HG02970 (cell line): ENCODE measurements around the gene SIM1.

ENCODE experiments used
- ATAC-seq: cut with Tn5 transposase; IDR thresholded peaks from one replicate; pipeline ENCODE4 v1.9.1; 2021; ENCODE audit warnings: mild to moderate bottlenecking, moderate library complexity, moderate number of reproducible peaks; ENCODE audit not compliant: unreplicated experiment, low FRiP score

SIM1 gene

GRCh38 chr6:100433726-100434435 is 30.8 kb downstream of the SIM1 start:
- no peak for ATAC-seq

GRCh38 chr6:100432136-100432535 is 32.6 kb downstream of the SIM1 start:
- no peak for ATAC-seq

GRCh38 chr6:100430962-100431361 is 33.8 kb downstream of the SIM1 start:
- no peak for ATAC-seq

GRCh38 chr6:100427452-100427851 is 37.3 kb downstream of the SIM1 start:
- no peak for ATAC-seq

GRCh38 chr6:100426744-100427338 is 37.9 kb downstream of the SIM1 start:
- no peak for ATAC-seq

- ATAC-seq, result no peak
Measured at GRCh38 chr6:100426241-100426640, 38.5 kb downstream of the SIM1 start.

- ATAC-seq, result no peak
Measured at GRCh38 chr6:100420711-100421110, 44.0 kb downstream of the SIM1 start.

GRCh38 chr6:100417036-100417435 is 47.7 kb downstream of the SIM1 start:
- ATAC-seq, result no peak

- ATAC-seq, result no peak
Measured at GRCh38 chr6:100415768-100416167, 49.0 kb downstream of the SIM1 start.

- no peak for ATAC-seq
Measured at GRCh38 chr6:100412872-100413271, 51.8 kb downstream of the SIM1 start.

GRCh38 chr6:100404051-100404450 is 60.7 kb downstream of the SIM1 start:
- ATAC-seq, result no peak

- no peak for ATAC-seq
Measured at GRCh38 chr6:100393493-100393892, 71.2 kb downstream of the SIM1 start.

GRCh38 chr6:100392423-100392822 is 72.3 kb downstream of the SIM1 start:
- no peak for ATAC-seq

- ATAC-seq, result no peak
Measured at GRCh38 chr6:100388868-100389519, 75.7 kb downstream of the SIM1 start.

- ATAC-seq, result no peak
Measured at GRCh38 chr6:100382767-100383195, 81.9 kb downstream of the SIM1 start.

- ATAC-seq, result no peak
Measured at GRCh38 chr6:100382031-100382430, 82.7 kb downstream of the SIM1 start.

- ATAC-seq, result no peak
Measured at GRCh38 chr6:100381111-100381510, 83.6 kb downstream of the SIM1 start.

GRCh38 chr6:100379386-100379785 is 85.3 kb downstream of the SIM1 start:
- ATAC-seq, result no peak

- no peak for ATAC-seq
Measured at GRCh38 chr6:100378576-100378975, 86.1 kb downstream of the SIM1 start.

- no peak for ATAC-seq
Measured at GRCh38 chr6:100376103-100376502, 88.6 kb downstream of the SIM1 start.

- no peak for ATAC-seq
Measured at GRCh38 chr6:100372326-100373091, 92.2 kb downstream of the SIM1 start.
